Mammary epithelial cell (primary cell): ENCODE data around the gene SLC45A3.

Experiments
- EZH2 ChIP-seq: IDR thresholded peaks from 2 replicates; pipeline ENCODE4 v1.6.1; 2012; ENCODE audit warnings: low read length, inconsistent platforms, borderline replicate concordance
- TF ChIP-seq, protein P1 (sequence below), 2 donors: IDR thresholded peaks in 1 of 2; conservative IDR thresholded peaks in 1 of 2; 2 replicates each; pipeline ENCODE4 v1.5.1; 2011 to 2012; ENCODE audit warnings: inconsistent platforms in 2 of 2, low read length in 2 of 2, mild to moderate bottlenecking in 2 of 2, control low read depth in 1 of 2, low read depth in 1 of 2; ENCODE audit not compliant: insufficient read depth in 1 of 2; ENCODE audit errors: extremely low read depth in 1 of 2

DNA sequence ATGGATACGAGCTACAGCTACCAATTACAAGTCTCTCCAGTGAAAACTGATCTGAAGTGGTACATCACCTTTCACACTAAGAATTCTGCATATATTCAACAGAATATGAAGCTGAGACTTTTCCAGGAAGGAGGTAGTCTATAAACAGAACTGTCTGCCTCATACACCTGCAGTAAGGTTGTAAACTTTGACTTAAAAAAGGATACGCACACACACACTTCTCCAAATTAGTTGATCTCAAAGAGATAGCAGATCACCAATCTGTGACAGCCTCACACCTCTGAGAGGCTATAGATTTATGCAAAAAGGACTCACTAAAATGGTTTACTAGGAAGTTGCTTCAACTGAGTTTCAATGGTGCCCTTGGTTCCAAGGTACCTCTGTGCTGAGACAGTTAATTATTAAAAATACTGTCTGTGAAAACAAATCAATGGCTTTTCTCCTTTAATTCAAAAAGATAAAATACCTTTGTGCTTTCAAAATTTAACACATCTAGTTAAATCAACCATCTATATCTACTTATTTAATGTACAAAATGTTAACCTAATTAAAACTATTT, 66.4 kb downstream of the SLC45A3 start:
- TF ChIP-seq, protein P1, sequence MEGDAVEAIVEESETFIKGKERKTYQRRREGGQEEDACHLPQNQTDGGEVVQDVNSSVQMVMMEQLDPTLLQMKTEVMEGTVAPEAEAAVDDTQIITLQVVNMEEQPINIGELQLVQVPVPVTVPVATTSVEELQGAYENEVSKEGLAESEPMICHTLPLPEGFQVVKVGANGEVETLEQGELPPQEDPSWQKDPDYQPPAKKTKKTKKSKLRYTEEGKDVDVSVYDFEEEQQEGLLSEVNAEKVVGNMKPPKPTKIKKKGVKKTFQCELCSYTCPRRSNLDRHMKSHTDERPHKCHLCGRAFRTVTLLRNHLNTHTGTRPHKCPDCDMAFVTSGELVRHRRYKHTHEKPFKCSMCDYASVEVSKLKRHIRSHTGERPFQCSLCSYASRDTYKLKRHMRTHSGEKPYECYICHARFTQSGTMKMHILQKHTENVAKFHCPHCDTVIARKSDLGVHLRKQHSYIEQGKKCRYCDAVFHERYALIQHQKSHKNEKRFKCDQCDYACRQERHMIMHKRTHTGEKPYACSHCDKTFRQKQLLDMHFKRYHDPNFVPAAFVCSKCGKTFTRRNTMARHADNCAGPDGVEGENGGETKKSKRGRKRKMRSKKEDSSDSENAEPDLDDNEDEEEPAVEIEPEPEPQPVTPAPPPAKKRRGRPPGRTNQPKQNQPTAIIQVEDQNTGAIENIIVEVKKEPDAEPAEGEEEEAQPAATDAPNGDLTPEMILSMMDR (conservative IDR thresholded peaks at IDR 0.05 in 1 of 2, IDR thresholded peaks at IDR 0.05 in 1 of 2; ENCODE audit: extremely low read depth in 1 of 2, insufficient read depth in 1 of 2, low read depth in 1 of 2, low read length in 2 of 2): no peak
- no peak for TF ChIP-seq EZH2
